ENCODE data around the gene DUSP2. TPM values are rescaled to one million over a fixed set of nuclear protein-coding genes. Genes with fewer than 3 reads are reported as not detected.
"Not testable (repeated sequence)": the region's sequence is repeated elsewhere in the genome, so short reads cannot be mapped to it uniquely, and the experiment has no call there.

The DUSP2 gene
- total RNA-seq, 4 donors from 2014 or later, result 2.4 to 33.3 (median 6.2) TPM

GRCh38 chr2:96143848-96144480 is 1.3 kb downstream of the DUSP2 start:
- no peak overlapping the region for H3K27ac ChIP-seq
- H3K36me3 ChIP-seq, result no peaks in the 10 kb centered on the region
- H3K4me1 ChIP-seq, result no peaks in the 10 kb centered on the region
- no peak for TF ChIP-seq CTCF (IDR thresholded peaks at IDR 0.05)
- no peak for TF ChIP-seq POLR2A (IDR thresholded peaks at IDR 0.05)
- H3K9me3 ChIP-seq, result no peaks in the 10 kb centered on the region
- intact Hi-C loops (cut with DNase I; ENCODE audit: low total_unique reads), result no loop called here
- H3K27me3 ChIP-seq, result no peaks in the 10 kb centered on the region
- DNase-seq, result no peak
- no peak overlapping the region for H3K4me3 ChIP-seq

GRCh38 chr2:96143231-96143847 is 1.9 kb downstream of the DUSP2 start:
- Histone ChIP-seq H3K4me1 (no peaks in the 10 kb centered on the region), H3K27ac (no peak overlapping the region), H3K9me3 (no peaks in the 10 kb centered on the region), H3K36me3 (no peaks in the 10 kb centered on the region), H3K27me3 (no peaks in the 10 kb centered on the region), H3K4me3 (no peak overlapping the region)
- no peak for TF ChIP-seq POLR2A (IDR thresholded peaks at IDR 0.05)
- TF ChIP-seq CTCF (IDR thresholded peaks at IDR 0.05), result no peak
- no peak for DNase-seq
- intact Hi-C loops (cut with DNase I; ENCODE audit: low total_unique reads), result no loop called here

- TF ChIP-seq POLR2A (IDR thresholded peaks at IDR 0.05) (no peak), CTCF (IDR thresholded peaks at IDR 0.05) (no peak)
- DNase-seq, result no peak
- Histone ChIP-seq H3K9me3 (no peaks in the 10 kb centered on the region), H3K4me3 (no peak overlapping the region), H3K4me1 (no peaks in the 10 kb centered on the region), H3K27me3 (no peaks in the 10 kb centered on the region), H3K36me3 (no peaks in the 10 kb centered on the region), H3K27ac (no peak overlapping the region)
- intact Hi-C loops (cut with DNase I; ENCODE audit: low total_unique reads), result no loop called here
These were observed 2.8 kb downstream of the DUSP2 start for GRCh38 chr2:96142217-96143113.

GRCh38 chr2:96141624-96141967 is 3.6 kb downstream of the DUSP2 start:
- DNase-seq; H3K27me3 ChIP-seq; H3K36me3 ChIP-seq; H3K4me1 ChIP-seq; H3K4me3 ChIP-seq; H3K9me3 ChIP-seq; intact Hi-C loops (cut with DNase I; ENCODE audit: low total_unique reads); H3K27ac ChIP-seq: not testable (repeated sequence)

- no peak for DNase-seq
- Histone ChIP-seq H3K36me3 (no peaks in the 10 kb centered on the region), H3K27me3 (no peaks in the 10 kb centered on the region), H3K9me3 (no peaks in the 10 kb centered on the region), H3K4me3 (no peak overlapping the region), H3K4me1 (no peaks in the 10 kb centered on the region), H3K27ac (no peak overlapping the region)
- TF ChIP-seq POLR2A (IDR thresholded peaks at IDR 0.05) (no peak), CTCF (IDR thresholded peaks at IDR 0.05) (no peak)
- intact Hi-C loops (cut with DNase I; ENCODE audit: low total_unique reads), result no loop called here
These were observed 4.2 kb downstream of the DUSP2 start for GRCh38 chr2:96140941-96141623.
